Keratinocyte (primary cell): ENCODE results near the gene SMURF2.

Experiments used
- EZH2 ChIP-seq: IDR thresholded peaks from one replicate; pipeline ENCODE4 v1.6.1; 2012; ENCODE audit warnings: inconsistent platforms, mild to moderate bottlenecking, low read length, moderate library complexity
- TF ChIP-seq, protein P1 (sequence below), 3 experiments: IDR thresholded peaks in 1 of 3; conservative IDR thresholded peaks in 1 of 3; optimal IDR thresholded peaks in 1 of 3; 2 replicates in 2 of 3; 3 replicates in 1 of 3; pipeline versions ENCODE3 to v1.5.1; 2011; ENCODE audit warnings: low read length in 3 of 3, mild to moderate bottlenecking in 3 of 3, moderate library complexity in 2 of 3, control low read depth in 1 of 3, inconsistent platforms in 1 of 3; ENCODE audit not compliant: insufficient read depth in 2 of 3; ENCODE audit errors: extremely low read depth in 1 of 3

GRCh38 chr17:64571746-64572145 is 90.4 kb downstream of the SMURF2 start:
- TF ChIP-seq, protein P1, sequence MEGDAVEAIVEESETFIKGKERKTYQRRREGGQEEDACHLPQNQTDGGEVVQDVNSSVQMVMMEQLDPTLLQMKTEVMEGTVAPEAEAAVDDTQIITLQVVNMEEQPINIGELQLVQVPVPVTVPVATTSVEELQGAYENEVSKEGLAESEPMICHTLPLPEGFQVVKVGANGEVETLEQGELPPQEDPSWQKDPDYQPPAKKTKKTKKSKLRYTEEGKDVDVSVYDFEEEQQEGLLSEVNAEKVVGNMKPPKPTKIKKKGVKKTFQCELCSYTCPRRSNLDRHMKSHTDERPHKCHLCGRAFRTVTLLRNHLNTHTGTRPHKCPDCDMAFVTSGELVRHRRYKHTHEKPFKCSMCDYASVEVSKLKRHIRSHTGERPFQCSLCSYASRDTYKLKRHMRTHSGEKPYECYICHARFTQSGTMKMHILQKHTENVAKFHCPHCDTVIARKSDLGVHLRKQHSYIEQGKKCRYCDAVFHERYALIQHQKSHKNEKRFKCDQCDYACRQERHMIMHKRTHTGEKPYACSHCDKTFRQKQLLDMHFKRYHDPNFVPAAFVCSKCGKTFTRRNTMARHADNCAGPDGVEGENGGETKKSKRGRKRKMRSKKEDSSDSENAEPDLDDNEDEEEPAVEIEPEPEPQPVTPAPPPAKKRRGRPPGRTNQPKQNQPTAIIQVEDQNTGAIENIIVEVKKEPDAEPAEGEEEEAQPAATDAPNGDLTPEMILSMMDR (optimal IDR thresholded peaks at IDR 0.05 in 1 of 3, IDR thresholded peaks at IDR 0.05 in 1 of 3, conservative IDR thresholded peaks at IDR 0.05 in 1 of 3; ENCODE audit: extremely low read depth in 1 of 3, insufficient read depth in 2 of 3, low read length in 3 of 3) = no peak
- TF ChIP-seq EZH2 = no peak
